ENCODE measurements around the gene CCSER1. TPM values are rescaled to one million over a fixed set of nuclear protein-coding genes. Genes with fewer than 3 reads are reported as not detected.
"Not testable (repeated sequence)": the region's sequence is repeated elsewhere in the genome, so short reads cannot be mapped to it uniquely, and the experiment has no call there.

CCSER1 gene
- total RNA-seq, 2 experiments from 2014 or later = not detected

DNA sequence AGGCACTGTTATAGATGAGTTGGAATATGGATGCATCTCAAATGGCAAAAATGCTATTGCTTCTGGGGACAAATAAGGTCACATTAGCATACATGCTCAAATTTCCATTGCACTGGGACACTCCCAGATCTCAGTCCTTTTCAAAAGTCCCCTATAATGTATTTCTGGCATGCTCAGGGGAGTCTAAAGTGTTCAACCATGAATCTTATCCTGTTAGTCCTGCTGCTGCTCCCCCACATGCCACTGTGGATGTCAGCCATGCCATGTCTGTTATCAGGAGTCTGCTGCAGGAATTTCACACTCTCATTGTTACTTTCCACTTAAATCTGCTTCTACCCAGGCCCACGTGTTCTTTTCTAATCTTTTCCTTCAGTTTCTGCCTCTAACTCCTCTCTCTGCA lies 1000.6 kb downstream of the CCSER1 start:
- no peak for DNase-seq (ENCODE audit: low spot score)
- H3K27ac ChIP-seq (ENCODE audit: low read depth, low read length, poor library complexity, severe bottlenecking) = no peak overlapping the region
- TF ChIP-seq, protein P1, sequence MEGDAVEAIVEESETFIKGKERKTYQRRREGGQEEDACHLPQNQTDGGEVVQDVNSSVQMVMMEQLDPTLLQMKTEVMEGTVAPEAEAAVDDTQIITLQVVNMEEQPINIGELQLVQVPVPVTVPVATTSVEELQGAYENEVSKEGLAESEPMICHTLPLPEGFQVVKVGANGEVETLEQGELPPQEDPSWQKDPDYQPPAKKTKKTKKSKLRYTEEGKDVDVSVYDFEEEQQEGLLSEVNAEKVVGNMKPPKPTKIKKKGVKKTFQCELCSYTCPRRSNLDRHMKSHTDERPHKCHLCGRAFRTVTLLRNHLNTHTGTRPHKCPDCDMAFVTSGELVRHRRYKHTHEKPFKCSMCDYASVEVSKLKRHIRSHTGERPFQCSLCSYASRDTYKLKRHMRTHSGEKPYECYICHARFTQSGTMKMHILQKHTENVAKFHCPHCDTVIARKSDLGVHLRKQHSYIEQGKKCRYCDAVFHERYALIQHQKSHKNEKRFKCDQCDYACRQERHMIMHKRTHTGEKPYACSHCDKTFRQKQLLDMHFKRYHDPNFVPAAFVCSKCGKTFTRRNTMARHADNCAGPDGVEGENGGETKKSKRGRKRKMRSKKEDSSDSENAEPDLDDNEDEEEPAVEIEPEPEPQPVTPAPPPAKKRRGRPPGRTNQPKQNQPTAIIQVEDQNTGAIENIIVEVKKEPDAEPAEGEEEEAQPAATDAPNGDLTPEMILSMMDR (conservative IDR thresholded peaks at IDR 0.05; ENCODE audit: low read length) = no peak
- TF ChIP-seq EZH2phosphoT487 (IDR thresholded peaks at IDR 0.05; ENCODE audit: borderline replicate concordance, low read depth, low read length) = no peak
- no peaks in the 10 kb centered on the region for H3K9me3 ChIP-seq (ENCODE audit: low read length)
- POLR2A ChIA-PET = no interaction called here
- H3K4me1 ChIP-seq (ENCODE audit: insufficient read depth, low read length, poor library complexity, severe bottlenecking) = no peaks in the 10 kb centered on the region
- no TSS peak for BruUV-seq (replicated peaks)
- H3K79me2 ChIP-seq (ENCODE audit: insufficient read depth, low read depth, low read length) = no peaks in the 10 kb centered on the region
- no peak overlapping the region for H2AFZ ChIP-seq (ENCODE audit: low read length)
- no peak overlapping the region for H3K4me3 ChIP-seq (ENCODE audit: low read depth, low read length, poor library complexity, severe bottlenecking)
- no peak overlapping the region for H3K4me2 ChIP-seq (ENCODE audit: low read length)
- intact Hi-C loops (cut with micrococcal nuclease; ENCODE audit: unreplicated experiment) = loop anchor here (10.0 kb wide), 1 partner anchor 1037 kb away; no protein-coding TSS in a partner anchor
- no peaks in the 10 kb centered on the region for H3K9me2 ChIP-seq (ENCODE audit: insufficient read depth, low read length)
- no peaks in the 10 kb centered on the region for H4K20me1 ChIP-seq (ENCODE audit: insufficient read depth, low read length)
- CTCF ChIA-PET (ENCODE audit: unreplicated experiment) = no interaction called here
- H3K36me3 ChIP-seq (ENCODE audit: insufficient read depth, low read length) = no peaks in the 10 kb centered on the region

DNA sequence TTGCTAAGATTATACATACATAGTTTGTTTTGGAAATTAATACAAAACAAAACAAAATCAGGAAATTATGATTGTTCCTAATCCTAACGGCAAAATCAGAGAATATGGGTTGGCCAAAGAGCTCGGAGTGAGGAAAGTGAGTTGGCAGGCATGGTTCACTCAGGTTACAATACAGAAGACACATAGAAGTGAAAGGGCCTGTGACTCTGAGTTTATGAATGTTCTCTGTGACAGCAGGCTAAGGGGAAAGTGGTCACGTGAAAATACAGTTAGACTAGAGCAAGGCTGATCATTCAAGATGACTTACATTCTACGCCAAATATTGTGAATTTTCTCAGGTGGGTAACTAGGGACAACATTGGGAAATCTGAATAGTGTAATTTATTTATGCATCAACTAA lies 1001.3 kb downstream of the CCSER1 start:
- Histone ChIP-seq H3K4me3 (ENCODE audit: low read depth, low read length, poor library complexity, severe bottlenecking) (no peak overlapping the region), H2AFZ (ENCODE audit: low read length) (no peak overlapping the region), H3K4me2 (ENCODE audit: low read length) (no peak overlapping the region), H3K36me3 (ENCODE audit: insufficient read depth, low read length) (no peaks in the 10 kb centered on the region), H3K9me2 (ENCODE audit: insufficient read depth, low read length) (no peaks in the 10 kb centered on the region), H4K20me1 (ENCODE audit: insufficient read depth, low read length) (no peaks in the 10 kb centered on the region), H3K9me3 (ENCODE audit: low read length) (no peaks in the 10 kb centered on the region), H3K4me1 (ENCODE audit: insufficient read depth, low read length, poor library complexity, severe bottlenecking) (no peaks in the 10 kb centered on the region), H3K27ac (ENCODE audit: low read depth, low read length, poor library complexity, severe bottlenecking) (no peak overlapping the region), H3K79me2 (ENCODE audit: insufficient read depth, low read depth, low read length) (no peaks in the 10 kb centered on the region)
- TF ChIP-seq, protein P1 (conservative IDR thresholded peaks at IDR 0.05; ENCODE audit: low read length) = no peak
- no peak for TF ChIP-seq EZH2phosphoT487 (IDR thresholded peaks at IDR 0.05; ENCODE audit: borderline replicate concordance, low read depth, low read length)
- no peak for DNase-seq (ENCODE audit: low spot score)
- intact Hi-C loops (cut with micrococcal nuclease; ENCODE audit: unreplicated experiment) = loop anchor here (10.0 kb wide), 1 partner anchor 1036 kb away; no protein-coding TSS in a partner anchor
- BruUV-seq (replicated peaks) = no TSS peak
- ChIA-PET CTCF (ENCODE audit: unreplicated experiment) (no interaction called here), POLR2A (no interaction called here)

GRCh38 chr4:91147067-91147466 lies 1019.9 kb downstream of the CCSER1 start:
- Histone ChIP-seq H3K9me2 (ENCODE audit: insufficient read depth, low read length) (no peaks in the 10 kb centered on the region), H3K79me2 (ENCODE audit: insufficient read depth, low read depth, low read length) (no peaks in the 10 kb centered on the region), H3K4me1 (ENCODE audit: insufficient read depth, low read length, poor library complexity, severe bottlenecking) (no peaks in the 10 kb centered on the region), H2AFZ (ENCODE audit: low read length) (no peak overlapping the region), H3K36me3 (ENCODE audit: insufficient read depth, low read length) (no peaks in the 10 kb centered on the region), H3K4me2 (ENCODE audit: low read length) (no peak overlapping the region), H3K27ac (ENCODE audit: low read depth, low read length, poor library complexity, severe bottlenecking) (no peak overlapping the region), H3K9me3 (ENCODE audit: low read length) (no peaks in the 10 kb centered on the region), H4K20me1 (ENCODE audit: insufficient read depth, low read length) (no peaks in the 10 kb centered on the region), H3K4me3 (ENCODE audit: low read depth, low read length, poor library complexity, severe bottlenecking) (no peak overlapping the region)
- no peak for DNase-seq (ENCODE audit: low spot score)
- ChIA-PET CTCF (ENCODE audit: unreplicated experiment) (no interaction called here), POLR2A (no interaction called here)
- BruUV-seq (replicated peaks) = no TSS peak
- intact Hi-C loops (cut with micrococcal nuclease; ENCODE audit: unreplicated experiment) = no loop called here
- TF ChIP-seq, protein P1 (conservative IDR thresholded peaks at IDR 0.05; ENCODE audit: low read length) = no peak
- TF ChIP-seq EZH2phosphoT487 (IDR thresholded peaks at IDR 0.05; ENCODE audit: borderline replicate concordance, low read depth, low read length) = no peak

- H2AFZ ChIP-seq (ENCODE audit: low read length); DNase-seq (ENCODE audit: low spot score); H3K79me2 ChIP-seq (ENCODE audit: insufficient read depth, low read depth, low read length); BruUV-seq (replicated peaks); H3K4me1 ChIP-seq (ENCODE audit: insufficient read depth, low read length, poor library complexity, severe bottlenecking); intact Hi-C loops (cut with micrococcal nuclease; ENCODE audit: unreplicated experiment); H3K27ac ChIP-seq (ENCODE audit: low read depth, low read length, poor library complexity, severe bottlenecking); H3K4me2 ChIP-seq (ENCODE audit: low read length); H3K9me3 ChIP-seq (ENCODE audit: low read length); CTCF ChIA-PET (ENCODE audit: unreplicated experiment); H3K4me3 ChIP-seq (ENCODE audit: low read depth, low read length, poor library complexity, severe bottlenecking); H3K36me3 ChIP-seq (ENCODE audit: insufficient read depth, low read length); H3K9me2 ChIP-seq (ENCODE audit: insufficient read depth, low read length); H4K20me1 ChIP-seq (ENCODE audit: insufficient read depth, low read length): not testable (repeated sequence)
- POLR2A ChIA-PET = interaction anchor here (2.1 kb wide), 1 partner anchor 17 kb away, joined by 4 read pairs; no protein-coding TSS in a partner anchor
Measured at GRCh38 chr4:91154041-91154440, 1026.8 kb downstream of the CCSER1 start.
